ENCODE results near the gene LYPD6B.
"Not testable (repeated sequence)": the region's sequence is repeated elsewhere in the genome, so short reads cannot be mapped to it uniquely, and the experiment has no call there.

LYPD6B gene

DNA sequence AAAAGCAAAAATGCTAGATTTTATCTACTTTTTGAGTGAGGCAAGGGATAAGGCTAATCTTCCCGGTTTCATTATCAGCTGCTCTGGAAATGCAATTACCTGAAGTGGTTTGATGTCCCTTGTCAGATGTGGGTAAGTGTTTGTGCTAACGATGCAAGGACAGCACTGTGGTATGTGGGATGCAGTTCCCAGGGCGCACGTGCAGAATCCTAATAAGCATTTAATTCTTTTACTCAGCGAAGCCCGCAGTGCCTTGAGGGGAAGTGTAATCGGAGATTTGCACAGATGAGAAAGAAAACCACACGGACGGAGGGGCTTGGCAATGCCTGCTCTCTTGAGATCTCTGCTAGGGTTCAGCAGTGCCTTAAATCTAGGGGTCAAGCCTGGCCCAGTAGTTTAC lies 183.4 kb downstream of the LYPD6B start:
- no peak for DNase-seq

DNA sequence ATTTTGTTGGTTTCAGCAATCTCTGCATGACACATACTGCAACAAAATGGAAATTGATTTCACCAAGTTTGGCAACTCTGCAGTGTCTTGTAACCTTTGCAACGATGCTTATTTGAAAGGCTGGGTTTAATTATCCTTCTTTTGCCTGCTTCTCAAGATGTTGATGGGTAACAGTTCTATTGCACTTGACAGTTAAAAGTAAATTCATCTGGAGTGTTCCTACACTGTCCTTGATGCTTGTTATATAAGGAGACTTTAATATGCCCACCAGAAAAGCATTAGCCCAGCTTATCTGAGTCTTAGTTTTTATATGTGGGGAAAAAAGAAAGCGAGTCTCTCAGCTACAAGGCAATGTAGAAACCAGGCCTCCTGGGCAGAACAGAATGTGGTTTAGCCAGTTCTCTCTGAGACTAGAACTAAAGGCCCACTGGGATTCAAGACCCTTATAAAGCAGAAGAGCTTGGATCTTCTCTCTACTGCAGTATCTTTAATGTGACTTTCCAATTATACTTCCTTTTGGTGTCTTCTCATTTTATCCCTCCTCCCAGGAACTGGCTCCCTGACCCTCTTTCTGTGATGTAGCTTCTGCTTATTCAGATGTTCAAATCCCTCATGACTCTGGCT lies 185.1 kb downstream of the LYPD6B start:
- no peak for DNase-seq

DNA sequence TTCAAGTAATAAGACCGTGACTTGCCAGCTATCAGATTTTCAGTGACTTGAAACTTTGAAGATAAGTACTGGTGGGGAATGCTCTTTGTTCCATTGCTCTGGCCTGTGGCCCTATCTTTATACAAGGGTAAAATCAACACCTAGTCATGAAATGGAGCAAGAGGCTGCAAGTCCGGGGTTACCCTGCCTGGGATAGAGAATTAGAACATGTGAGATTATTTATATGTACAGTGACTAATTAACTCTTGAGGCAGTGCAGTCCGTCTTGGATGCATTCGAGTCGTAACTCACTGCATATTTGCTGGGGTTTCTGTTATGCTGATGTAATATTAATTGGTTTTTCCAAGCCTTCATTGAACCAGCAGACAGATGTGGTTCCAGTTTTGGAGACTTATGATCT lies 186.0 kb downstream of the LYPD6B start:
- DNase-seq: no peak

- no peak for DNase-seq
These were observed 186.9 kb downstream of the LYPD6B start for GRCh38 chr2:149225446-149225845.

GRCh38 chr2:149226790-149227189 lies 188.3 kb downstream of the LYPD6B start:
- DNase-seq: no peak

DNA sequence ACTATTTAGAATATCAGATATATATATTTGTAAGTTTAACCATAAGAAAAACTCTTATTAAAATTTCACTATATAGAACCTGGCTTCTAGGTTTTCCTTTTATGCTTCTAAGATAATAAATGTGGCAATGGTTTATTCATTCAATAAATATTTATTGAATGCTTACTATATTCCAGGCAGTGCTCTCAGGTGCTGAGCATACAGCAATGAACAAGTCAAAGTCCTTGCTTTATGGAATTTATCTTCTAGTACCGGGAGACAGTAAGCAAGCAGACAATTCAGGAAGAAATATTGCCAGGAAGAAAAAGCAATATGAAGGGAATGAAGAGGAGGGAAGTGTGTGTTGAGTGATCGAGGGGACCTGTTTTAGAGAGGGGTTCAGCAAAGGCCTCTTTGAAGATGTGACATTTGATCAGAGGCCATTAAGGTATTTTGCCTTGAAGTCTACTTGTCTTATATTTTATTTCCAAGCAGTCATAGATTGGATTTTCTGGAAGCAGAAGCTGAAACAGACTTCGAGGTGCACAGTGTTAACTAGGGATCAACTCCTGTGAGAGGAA lies 197.4 kb downstream of the LYPD6B start:
- DNase-seq: no peak

GRCh38 chr2:149236410-149236809 lies 197.9 kb downstream of the LYPD6B start:
- DNase-seq: no peak

- DNase-seq: no peak
These were observed 207.7 kb downstream of the LYPD6B start for GRCh38 chr2:149246186-149246585.

- DNase-seq: not testable (repeated sequence)
These were observed 212.9 kb downstream of the LYPD6B start for GRCh38 chr2:149251436-149251835.

DNA sequence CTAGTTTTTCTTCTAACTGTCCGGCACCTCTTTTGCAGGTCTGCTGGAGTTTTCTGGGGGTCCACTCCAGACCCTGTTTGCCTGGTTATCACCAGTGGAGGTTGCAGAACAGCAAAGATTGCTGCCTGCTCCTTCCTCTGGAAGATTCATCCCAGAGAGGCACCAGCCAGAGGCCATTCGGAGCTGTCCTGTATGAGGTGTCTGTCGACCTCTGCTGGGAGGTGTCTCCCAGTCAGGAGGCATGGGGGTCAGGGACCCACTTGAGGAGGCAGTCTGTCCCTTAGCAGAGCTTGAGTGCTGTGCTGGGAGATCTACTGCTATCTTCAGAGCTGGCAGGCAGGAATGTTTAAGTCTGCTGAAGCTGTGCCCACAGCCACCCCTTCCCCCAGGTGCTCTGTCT lies 218.4 kb downstream of the LYPD6B start:
- not testable (repeated sequence) for DNase-seq

DNA sequence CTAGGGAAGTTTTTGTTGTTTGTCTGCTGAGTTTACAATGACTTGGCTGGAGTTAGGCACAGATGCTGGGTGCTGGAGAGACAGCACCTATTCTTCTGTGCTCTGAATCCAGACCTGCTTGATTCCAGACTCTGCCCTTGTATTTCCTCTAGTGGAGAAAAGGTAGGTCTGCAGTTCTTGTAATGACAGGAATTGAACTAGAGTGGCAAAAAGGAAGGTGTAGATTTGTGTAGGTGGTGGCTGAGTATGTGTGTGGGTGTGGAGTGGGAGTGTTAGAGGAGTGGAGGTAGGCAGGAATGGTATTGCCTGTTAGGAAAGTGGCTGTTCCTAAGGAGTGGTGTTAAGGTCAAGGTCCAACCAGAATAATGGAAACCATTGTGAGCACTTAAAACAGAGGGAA lies 220.0 kb downstream of the LYPD6B start:
- DNase-seq: no peak

GRCh38 chr2:149259136-149259535 lies 220.6 kb downstream of the LYPD6B start:
- DNase-seq: no peak

GRCh38 chr2:149261692-149262091 lies 223.2 kb downstream of the LYPD6B start:
- no peak for DNase-seq

All from NCI-H187 treated with DMSO at 0.1 percent for 48 hours (cell line).